GM12878 (cell line): ENCODE results near the gene DDHD1. TPM values are rescaled to one million over a fixed set of nuclear protein-coding genes. Genes with fewer than 3 reads are reported as not detected.
"Not testable (repeated sequence)": the region's sequence is repeated elsewhere in the genome, so short reads cannot be mapped to it uniquely, and the experiment has no call there.

ENCODE experiments used
- ATAC-seq: fragments of 200-7000 bp; cut with Tn5 transposase; 3 replicates; pipeline ENCODE4 v1.9.1; 2020; ENCODE audit warnings: mild to moderate bottlenecking, moderate library complexity
- BruUV-seq: library from RNA; stranded (reverse); fragments of 400-500 nt; replicated peaks from 2 replicates; lab custom pipeline; 2021; lab: Mats Ljungman, UMichigan
- CTCF ChIA-PET: fragments of 300-600 bp; sonication (Branson Sonifier 250); formaldehyde crosslinking; extraction: SDS; loops from one replicate; lab custom pipeline; 2021; ENCODE audit warnings: inconsistent platforms; lab: Yijun Ruan, JAX
- POLR2A ChIA-PET: fragments of 350-600 bp; formaldehyde crosslinking; extraction: SDS; loops from one replicate; lab custom pipeline; 2021; ENCODE audit warnings: inconsistent platforms; lab: Charles Lee
- RAD21 ChIA-PET: fragments of 300-600 bp; sonication (Branson Sonifier 250); formaldehyde crosslinking; loops from one replicate; lab custom pipeline; 2023; ENCODE audit warnings: antibody characterized with exemption; ENCODE audit not compliant: unreplicated experiment; lab: Charles Lee
- SMC1A ChIA-PET: fragments of 300-600 bp; sonication (Branson Sonifier 250); formaldehyde crosslinking; loops from one replicate; lab custom pipeline; 2023; ENCODE audit not compliant: unreplicated experiment, uncharacterized antibody; lab: Charles Lee
- DNase-seq: peaks from one replicate; pipeline ENCODE4 v3.0.0-alpha.2; 2011; ENCODE audit warnings: low read depth, low spot score
- FAIRE-seq: peaks from 3 replicates; lab custom pipeline; 2011; peaks lifted over from hg19 to GRCh38; lab: Jason Lieb, UNC
- H2AFZ ChIP-seq: 2 replicates; pipeline ENCODE4 v1.6.0; 2011; ENCODE audit warnings: low read depth, low read length, control low read depth; ENCODE audit not compliant: control insufficient read depth
- H3K27ac ChIP-seq: 2 replicates; pipeline ENCODE4 v1.5.1; 2011; ENCODE audit warnings: control low read depth; ENCODE audit not compliant: control insufficient read depth, insufficient read depth
- H3K27me3 ChIP-seq, 2 experiments: replicated peaks in 1 of 2; 2 replicates each; pipeline versions ENCODE4 v1.6.0 to v1.6.1; 2011; ENCODE audit warnings: low read length in 1 of 2; ENCODE audit not compliant: control insufficient read depth in 2 of 2, insufficient read depth in 2 of 2
- H3K36me3 ChIP-seq, 2 experiments: 2 replicates each; pipeline ENCODE4 v1.5.1; 2011; ENCODE audit warnings: low read length in 1 of 2; ENCODE audit not compliant: control insufficient read depth in 2 of 2, insufficient read depth in 2 of 2
- H3K4me1 ChIP-seq: 2 replicates; pipeline ENCODE4 v1.6.1; 2011; ENCODE audit warnings: mild to moderate bottlenecking, low read length, moderate library complexity, mixed read lengths; ENCODE audit not compliant: control insufficient read depth, insufficient read depth
- H3K4me2 ChIP-seq: 2 replicates; pipeline ENCODE4 v1.6.0; 2011; ENCODE audit warnings: control low read depth; ENCODE audit not compliant: control insufficient read depth, insufficient read depth
- H3K4me3 ChIP-seq: fragments of 200-600 bp; sonication (generic); 2 replicates; pipeline ENCODE4 v1.5.1; 2016
- H3K79me2 ChIP-seq: 2 replicates; pipeline ENCODE4 v1.6.0; 2011; ENCODE audit warnings: low read length; ENCODE audit not compliant: control insufficient read depth, insufficient read depth
- H3K9ac ChIP-seq: 2 replicates; pipeline ENCODE4 v1.8.0; 2011; ENCODE audit warnings: low read length, control low read depth, mixed read lengths; ENCODE audit not compliant: control insufficient read depth, insufficient read depth
- H3K9me3 ChIP-seq: replicated peaks from 3 replicates; pipeline ENCODE4 v1.5.1; 2011; ENCODE audit warnings: mild to moderate bottlenecking, low read length; ENCODE audit not compliant: control insufficient read depth, insufficient read depth
- H4K20me1 ChIP-seq: 2 replicates; pipeline ENCODE4 v1.6.0; 2011; ENCODE audit not compliant: control insufficient read depth, insufficient read depth
- CBX5 ChIP-seq: sonication (generic); IDR thresholded peaks from 2 replicates; pipeline ENCODE4 v1.6.1; 2016; ENCODE audit warnings: low read depth, moderate library complexity, mild to moderate bottlenecking, inconsistent platforms
- KDM1A ChIP-seq: fragments of 200-600 bp; sonication (generic); IDR thresholded peaks from 2 replicates; pipeline ENCODE4 v1.6.1; 2016; ENCODE audit warnings: borderline replicate concordance
- KLF5 ChIP-seq: fragments of 450-650 bp; IDR thresholded peaks from 2 replicates; pipeline ENCODE4 v1.6.1; 2014; ENCODE audit warnings: mild to moderate bottlenecking; ENCODE audit not compliant: partially characterized antibody
- NFYA ChIP-seq: IDR thresholded peaks from 2 replicates; pipeline ENCODE4 v1.6.1; 2011; ENCODE audit warnings: low read depth, mild to moderate bottlenecking, low read length, improper control_type of control experiment, borderline replicate concordance
- WGBS: methylation state at CpG from one replicate; pipeline ENCODE4 v1.1.6; 2016; ENCODE audit warnings: low lambda C conversion rate; ENCODE audit not compliant: insufficient replicate concordance, insufficient coverage; ENCODE audit errors: missing lambda C conversion rate; 5-methylcytosine and 5-hydroxymethylcytosine counted together
- in situ Hi-C: fragments of 300-500 bp; cut with MboI; formaldehyde crosslinking; loops from 9 replicates; pipeline ENCODE4 v1.14.3; 2018; ENCODE audit warnings: mixed read lengths
- intact Hi-C: fragments of 100-400 bp; cut with micrococcal nuclease; formaldehyde crosslinking; loops from one replicate; pipeline ENCODE4 v1.14.2; 2022; ENCODE audit not compliant: unreplicated experiment
- polyA plus RNA-seq, 11 experiments: library from polyadenylated mRNA; depleted of rRNA in 4 of 11; unstranded in 6 of 11; stranded (reverse) in 5 of 11; fragments of >200 nt; fragmentation: Nextera tagmentation in 4 of 11; fragmentation: Illumina TruSeq in 1 of 11; extraction: Ambion mirVana in 4 of 11; extraction: Trizol in 1 of 11; gene quantifications; 1 replicate in 1 of 11; 2 replicates in 10 of 11; pipeline versions ENCODE4 v1.2.1 to v1.2.3, GENCODE V29; 2011 to 2016; ENCODE audit warnings: inconsistent platforms in 2 of 11, missing spikeins in 2 of 11, low read depth in 1 of 11
- total RNA-seq, 4 experiments: library from RNA; depleted of rRNA in 3 of 4; stranded (reverse); fragments of >200 nt in 3 of 4; fragmentation: Illumina TruSeq in 1 of 4; extraction: Trizol in 1 of 4; gene quantifications; 2 replicates each; pipeline versions ENCODE4 v1.2.1 to v1.2.3, GENCODE V29; 2013 to 2021
- TF ChIP-seq, protein P1 (sequence below): fragments of 450-650 bp; IDR thresholded peaks from 2 replicates; pipeline ENCODE4 v1.6.1; 2018; ENCODE audit warnings: borderline replicate concordance, mild to moderate bottlenecking; ENCODE audit not compliant: partially characterized antibody

Gene DDHD1
- total and polyA plus RNA-seq, 10 of the 15 experiments (the other 5 are each of a cell fraction or from before 2014, with no cell fraction given), result 7.7 to 52.3 (median 28.5) TPM

DNA sequence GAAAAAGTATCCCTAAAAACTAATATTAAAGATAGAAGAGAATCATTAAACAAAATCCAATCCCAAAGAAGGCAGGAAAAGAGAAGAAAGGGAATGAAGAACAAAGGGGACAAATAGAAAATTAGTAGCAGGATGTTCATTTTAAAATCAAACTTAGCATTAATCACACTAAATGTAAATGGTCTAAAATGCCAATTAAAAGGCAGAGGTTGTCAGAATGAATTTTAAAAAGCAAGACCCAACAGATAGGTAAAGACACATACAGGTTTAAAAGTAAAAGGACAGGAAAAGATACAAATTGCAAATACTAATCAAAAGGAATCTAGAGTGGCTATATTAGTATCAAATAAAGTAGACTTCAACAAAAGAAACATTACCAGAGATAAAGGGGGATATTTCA is 12.5 kb downstream of the DDHD1 start:
- Histone ChIP-seq H3K9me3 (peaks cover 37% of the 10 kb centered on the region), H3K36me3 (peaks cover 0 to 3% of the 10 kb centered on the region in 2 experiments; a peak in 1 of 4 replicates), H3K4me3 (no peak overlapping the region), H3K4me1 (peaks cover 27% of the 10 kb centered on the region), H4K20me1 (peaks cover 3% of the 10 kb centered on the region; the same call in 1 of the 2 replicates), H3K9ac (no peak overlapping the region), H2AFZ (no peak overlapping the region), H3K27me3 (no peaks in the 10 kb centered on the region), H3K27ac (no peak overlapping the region), H3K79me2 (peaks cover 92% of the 10 kb centered on the region), H3K4me2 (no peak overlapping the region)
- ChIA-PET SMC1A (interaction anchor here (0.6 to 4.4 kb wide), 3 partner anchors 13 to 82 kb away, joined by 3 to 17 read pairs (median 4); no protein-coding TSS in a partner anchor), CTCF (interaction anchor here (1.0 kb wide), 1 partner anchor 9 kb away, joined by 3 read pairs; no protein-coding TSS in a partner anchor), POLR2A (interaction anchor here (0.8 kb wide), 1 partner anchor 31 kb away, joined by 3 read pairs; no protein-coding TSS in a partner anchor), RAD21 (interaction anchor here (1.1 to 3.1 kb wide), 2 partner anchors 32 to 47 kb away, joined by 3 to 10 read pairs; no protein-coding TSS in a partner anchor)
- no peak for ATAC-seq
- in situ Hi-C loops (no loop called here), intact Hi-C loops (no loop called here)
- TF ChIP-seq KLF5 (peak; percentile 38), NFYA (no peak), KDM1A (peak; percentile 87; the same call in 1 of the 2 replicates)
- no peak for DNase-seq
- no TSS peak for BruUV-seq
- FAIRE-seq, result no peak

DNA sequence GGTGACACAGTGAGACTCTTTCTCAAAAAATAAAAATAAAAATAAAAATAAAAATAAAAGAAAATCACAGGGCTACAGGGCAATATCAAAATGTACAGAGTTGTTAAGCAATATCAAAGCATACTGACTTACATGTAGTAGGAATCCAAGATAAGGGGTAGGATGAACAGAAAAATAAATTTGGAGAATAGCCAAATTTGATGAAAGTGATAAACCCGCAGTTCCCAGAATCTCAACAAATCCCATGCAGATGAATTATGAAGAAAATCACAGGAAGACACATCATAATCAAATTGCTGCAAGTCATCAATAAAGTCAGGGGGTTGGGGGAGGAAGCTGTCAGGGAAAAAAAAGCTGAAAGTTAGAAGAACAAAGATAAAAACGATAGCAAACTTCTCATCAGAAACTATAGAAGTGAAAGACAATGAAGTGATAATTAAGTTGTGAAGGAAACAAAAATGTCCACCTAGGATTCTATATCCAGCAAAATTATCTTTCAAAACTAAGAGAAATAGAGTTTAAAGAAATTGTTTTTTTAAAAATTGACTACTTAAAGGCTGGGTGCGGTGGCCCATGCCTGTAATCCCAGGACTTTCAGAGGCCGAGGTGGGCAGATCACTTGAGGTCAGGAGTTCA is 15.4 kb downstream of the DDHD1 start:
- H3K9ac ChIP-seq, result no peak overlapping the region
- peaks cover 3% of the 10 kb centered on the region; the same call in 1 of the 2 replicates for H4K20me1 ChIP-seq
- peaks cover 40% of the 10 kb centered on the region for H3K9me3 ChIP-seq
- TF ChIP-seq CBX5, result 0 out of 2 replicates have a peak, but pooled peaks have one; percentile 41
- TF ChIP-seq, protein P1, sequence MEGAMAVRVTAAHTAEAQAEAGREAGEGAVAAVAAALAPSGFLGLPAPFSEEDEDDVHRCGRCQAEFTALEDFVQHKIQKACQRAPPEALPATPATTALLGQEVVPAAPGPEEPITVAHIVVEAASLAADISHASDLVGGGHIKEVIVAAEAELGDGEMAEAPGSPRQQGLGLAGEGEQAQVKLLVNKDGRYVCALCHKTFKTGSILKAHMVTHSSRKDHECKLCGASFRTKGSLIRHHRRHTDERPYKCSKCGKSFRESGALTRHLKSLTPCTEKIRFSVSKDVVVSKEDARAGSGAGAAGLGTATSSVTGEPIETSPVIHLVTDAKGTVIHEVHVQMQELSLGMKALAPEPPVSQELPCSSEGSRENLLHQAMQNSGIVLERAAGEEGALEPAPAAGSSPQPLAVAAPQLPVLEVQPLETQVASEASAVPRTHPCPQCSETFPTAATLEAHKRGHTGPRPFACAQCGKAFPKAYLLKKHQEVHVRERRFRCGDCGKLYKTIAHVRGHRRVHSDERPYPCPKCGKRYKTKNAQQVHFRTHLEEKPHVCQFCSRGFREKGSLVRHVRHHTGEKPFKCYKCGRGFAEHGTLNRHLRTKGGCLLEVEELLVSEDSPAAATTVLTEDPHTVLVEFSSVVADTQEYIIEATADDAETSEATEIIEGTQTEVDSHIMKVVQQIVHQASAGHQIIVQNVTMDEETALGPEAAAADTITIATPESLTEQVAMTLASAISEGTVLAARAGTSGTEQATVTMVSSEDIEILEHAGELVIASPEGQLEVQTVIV, result no peak
- DNase-seq (no peak), FAIRE-seq (no peak), ATAC-seq (no peak)
- ChIA-PET CTCF (no interaction called here), RAD21 (no interaction called here), SMC1A (interaction anchor here (4.4 kb wide), 1 partner anchor 10 kb away, joined by 17 read pairs; no protein-coding TSS in a partner anchor), POLR2A (no interaction called here)
- H3K4me1 ChIP-seq, result peaks cover 5% of the 10 kb centered on the region; the same call in 1 of the 2 replicates
- no peak overlapping the region for H3K4me3 ChIP-seq
- BruUV-seq, result no TSS peak
- WGBS, result 86% methylated on average over 4 of the region's 4 CpGs
- no peak overlapping the region for H3K4me2 ChIP-seq
- no peaks in the 10 kb centered on the region; a peak in 3 of 4 replicates for H3K36me3 ChIP-seq
- intact Hi-C loops (no loop called here), in situ Hi-C loops (no loop called here)
- peaks cover 87% of the 10 kb centered on the region for H3K79me2 ChIP-seq
- no peak overlapping the region for H3K27ac ChIP-seq
- no peak overlapping the region for H2AFZ ChIP-seq
- H3K27me3 ChIP-seq, result no peaks in the 10 kb centered on the region

GRCh38 chr14:53130491-53130890 is 22.6 kb downstream of the DDHD1 start:
- in situ Hi-C loops, H3K27me3 ChIP-seq, H3K4me3 ChIP-seq, H3K4me1 ChIP-seq, H2AFZ ChIP-seq, POLR2A ChIA-PET, H4K20me1 ChIP-seq, ATAC-seq, FAIRE-seq, CTCF ChIA-PET, H3K9ac ChIP-seq, RAD21 ChIA-PET, H3K36me3 ChIP-seq, SMC1A ChIA-PET, H3K4me2 ChIP-seq, intact Hi-C loops, H3K27ac ChIP-seq, BruUV-seq, DNase-seq: not testable (repeated sequence)
- H3K9me3 ChIP-seq, result peaks cover 23% of the 10 kb centered on the region
- WGBS, result 96% methylated on average over 10 of the region's 10 CpGs
- peaks cover 78% of the 10 kb centered on the region for H3K79me2 ChIP-seq
